Choroid plexus epithelial cell (primary cell): ENCODE results near the gene IL36B.

Source experiments
- DNase-seq: peaks from one replicate; pipeline ENCODE4 v3.0.0-alpha.2; 2010; ENCODE audit warnings: low read depth
- H3K4me3 ChIP-seq: 2 replicates; pipeline ENCODE4 v1.5.1; 2011; ENCODE audit warnings: low read depth, mild to moderate bottlenecking, control low read depth, low read length, moderate library complexity
- TF ChIP-seq, protein P1 (sequence below): conservative IDR thresholded peaks from 2 replicates; pipeline ENCODE4 v1.5.1; 2011; ENCODE audit warnings: low read depth, mild to moderate bottlenecking, control low read depth, inconsistent platforms, low read length, moderate library complexity

IL36B gene

GRCh38 chr2:112980537-112980936 lies 72.1 kb downstream of the IL36B start:
- TF ChIP-seq, protein P1, sequence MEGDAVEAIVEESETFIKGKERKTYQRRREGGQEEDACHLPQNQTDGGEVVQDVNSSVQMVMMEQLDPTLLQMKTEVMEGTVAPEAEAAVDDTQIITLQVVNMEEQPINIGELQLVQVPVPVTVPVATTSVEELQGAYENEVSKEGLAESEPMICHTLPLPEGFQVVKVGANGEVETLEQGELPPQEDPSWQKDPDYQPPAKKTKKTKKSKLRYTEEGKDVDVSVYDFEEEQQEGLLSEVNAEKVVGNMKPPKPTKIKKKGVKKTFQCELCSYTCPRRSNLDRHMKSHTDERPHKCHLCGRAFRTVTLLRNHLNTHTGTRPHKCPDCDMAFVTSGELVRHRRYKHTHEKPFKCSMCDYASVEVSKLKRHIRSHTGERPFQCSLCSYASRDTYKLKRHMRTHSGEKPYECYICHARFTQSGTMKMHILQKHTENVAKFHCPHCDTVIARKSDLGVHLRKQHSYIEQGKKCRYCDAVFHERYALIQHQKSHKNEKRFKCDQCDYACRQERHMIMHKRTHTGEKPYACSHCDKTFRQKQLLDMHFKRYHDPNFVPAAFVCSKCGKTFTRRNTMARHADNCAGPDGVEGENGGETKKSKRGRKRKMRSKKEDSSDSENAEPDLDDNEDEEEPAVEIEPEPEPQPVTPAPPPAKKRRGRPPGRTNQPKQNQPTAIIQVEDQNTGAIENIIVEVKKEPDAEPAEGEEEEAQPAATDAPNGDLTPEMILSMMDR = no peak
- DNase-seq = no peak
- no peak overlapping the region for H3K4me3 ChIP-seq

GRCh38 chr2:112979731-112980130 lies 72.9 kb downstream of the IL36B start:
- no peak overlapping the region for H3K4me3 ChIP-seq
- DNase-seq = no peak
- TF ChIP-seq, protein P1 = no peak

DNA sequence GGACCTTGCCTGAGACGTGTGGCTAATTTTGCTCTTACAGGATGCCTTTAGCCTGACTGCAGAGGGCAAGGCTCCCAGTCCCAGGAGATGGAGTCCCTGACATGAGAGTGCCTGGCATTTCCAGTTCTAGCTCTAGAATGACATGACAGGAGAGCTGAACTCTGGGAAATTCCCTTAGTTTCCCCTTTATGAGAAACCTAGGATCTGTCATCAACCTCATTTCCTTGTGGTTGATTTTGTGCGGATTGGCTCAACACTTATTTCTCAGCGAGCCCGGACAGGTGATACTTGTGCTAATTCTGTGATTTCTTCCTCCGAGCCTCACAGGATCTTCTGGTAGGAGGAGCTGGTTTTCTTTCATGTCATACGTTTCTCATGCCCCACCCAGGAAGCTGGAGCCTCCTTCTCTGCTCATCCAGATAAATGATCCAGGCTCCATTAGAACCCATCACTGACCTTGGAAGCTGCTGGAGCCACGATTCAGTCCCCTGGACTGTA lies 75.1 kb downstream of the IL36B start, which contains the start of gene IL36G:
TSS of gene IL36G (plus strand) at position 448 of the 498 bp plus-strand sequence. CDS start 633 bp downstream, outside the sequence.
- DNase-seq = no peak
- TF ChIP-seq, protein P1 = no peak
- H3K4me3 ChIP-seq = no peak within 1 kb of the TSS
